HG03280 (cell line): ENCODE data around the gene RPS10.
"Not testable (repeated sequence)": the region's sequence is repeated elsewhere in the genome, so short reads cannot be mapped to it uniquely, and the experiment has no call there.

Experiments used
- ATAC-seq: cut with Tn5 transposase; IDR thresholded peaks from one replicate; pipeline ENCODE4 v1.9.1; 2021; ENCODE audit warnings: mild to moderate bottlenecking, moderate library complexity; ENCODE audit not compliant: unreplicated experiment

Gene RPS10

DNA sequence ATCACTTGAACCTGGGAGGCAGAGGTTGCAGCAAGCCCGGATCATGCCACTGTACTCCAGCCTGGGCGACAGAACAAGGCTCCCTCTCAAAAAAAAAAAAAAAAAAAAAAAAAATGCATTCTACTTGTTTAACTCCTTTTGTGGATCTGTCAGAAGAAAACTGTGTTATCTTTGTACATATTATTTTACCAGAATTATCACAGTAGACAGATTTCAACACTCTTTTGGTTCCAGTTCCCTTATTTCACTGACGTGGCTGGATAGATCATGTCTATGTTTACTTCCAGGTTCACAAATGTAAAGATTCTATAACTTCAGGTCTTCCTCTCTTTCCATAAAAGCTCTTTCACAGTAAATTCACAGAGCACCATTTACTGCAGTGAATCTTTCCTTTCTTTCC, 51.8 kb downstream of the RPS10 start:
- ATAC-seq, result no peak

- no peak for ATAC-seq
These were observed 52.4 kb downstream of the RPS10 start for GRCh38 chr6:34373511-34373910.

GRCh38 chr6:34371865-34372264, 54.0 kb downstream of the RPS10 start:
- not testable (repeated sequence) for ATAC-seq

DNA sequence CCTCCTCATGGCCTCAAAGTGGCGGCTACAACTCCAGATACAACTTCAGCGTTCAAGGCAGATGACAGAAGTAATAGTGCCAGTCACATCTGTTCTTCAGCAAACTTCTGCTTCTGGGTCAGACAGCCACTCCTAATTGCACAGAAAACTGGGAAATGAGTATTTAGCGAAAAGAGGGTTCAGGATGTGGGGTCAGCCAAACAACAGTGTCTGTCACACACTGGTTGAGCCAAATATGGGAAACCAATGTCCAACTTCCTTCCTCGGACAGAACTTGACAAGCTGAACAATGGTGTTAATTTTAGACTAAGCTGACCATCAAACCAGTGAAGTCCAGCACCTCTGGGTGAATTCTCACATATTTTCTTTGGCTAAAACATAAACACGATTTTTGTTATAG, 55.5 kb downstream of the RPS10 start:
- ATAC-seq, result no peak

DNA sequence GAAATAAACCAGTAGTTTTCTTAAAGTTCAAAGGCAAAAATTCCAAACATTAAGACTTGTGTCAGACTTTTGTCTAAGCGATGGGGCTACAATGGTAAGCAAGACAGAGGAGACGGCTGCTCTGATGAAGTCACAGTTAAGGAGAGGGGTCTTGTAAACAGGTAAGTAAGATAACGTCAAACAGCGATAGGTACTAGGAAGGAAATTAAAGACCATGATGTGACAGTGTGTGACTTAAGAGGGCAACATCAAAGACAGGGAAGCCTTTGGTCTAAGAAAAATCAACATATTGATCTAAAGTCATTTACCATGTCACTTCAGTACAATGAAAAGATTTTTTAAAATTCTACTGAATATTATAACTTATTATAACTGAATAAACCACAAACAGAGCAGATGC, 56.5 kb downstream of the RPS10 start:
- ATAC-seq, result no peak
